Stimulated activated CD4-positive, alpha-beta T cell treated with anti-CD3 and anti-CD28 coated beads, Interleukin-4, amount 100 ng/mL, for 24 hours (primary cell): ENCODE results near the gene SRP68.
A peak's percentile ranks its signal among the peaks of the same experiment; 100 is the strongest.

ENCODE experiments used
- DNase-seq: peaks from one replicate; pipeline ENCODE4 v3.0.0-alpha.2; 2020

Gene SRP68

GRCh38 chr17:75996665-75997590, 75.4 kb downstream of the SRP68 start:
- peak; percentile 42 for DNase-seq

- no peak for DNase-seq
Measured at GRCh38 chr17:75995385-75995925, 76.9 kb downstream of the SRP68 start.

- no peak for DNase-seq
Measured at GRCh38 chr17:75994802-75995370, 77.4 kb downstream of the SRP68 start.

- DNase-seq = no peak
Measured at GRCh38 chr17:75991396-75991795, 80.9 kb downstream of the SRP68 start.
